Tibial nerve (tissue), 4 donors: ENCODE data around the gene C5orf15.

Experiments used
- CTCF ChIP-seq, 5 experiments: fragments of 200-600 bp in 3 of 5; fragments of 450-650 bp in 2 of 5; sonication (generic) in 3 of 5; IDR thresholded peaks; one replicate each; pipeline ENCODE4 v1.5.1; 2016 to 2019; ENCODE audit warnings: antibody characterized with exemption in 5 of 5, mild to moderate bottlenecking in 3 of 5, moderate library complexity in 2 of 5
- EP300 ChIP-seq, 2 donors: sonication (generic); formaldehyde crosslinking; IDR thresholded peaks; one replicate each; pipeline ENCODE4 v1.6.1; 2017; ENCODE audit warnings: antibody characterized with exemption in 2 of 2, mild to moderate bottlenecking in 1 of 2

- TF ChIP-seq CTCF (IDR thresholded peaks at IDR 0.05), result no peak
- no peak for TF ChIP-seq EP300 (IDR thresholded peaks at IDR 0.05)
Observed at GRCh38 chr5:133990396-133990795, 22.0 kb upstream of the C5orf15 start.
